GM21737 (cell line): Measurements from ENCODE around the gene JPH2.
"Not testable (repeated sequence)": the region's sequence is repeated elsewhere in the genome, so short reads cannot be mapped to it uniquely, and the experiment has no call there.

Source experiments
- ATAC-seq: cut with Tn5 transposase; IDR thresholded peaks from one replicate; pipeline ENCODE4 v1.9.1; 2021; ENCODE audit warnings: mild to moderate bottlenecking, moderate library complexity; ENCODE audit not compliant: unreplicated experiment

The JPH2 gene

DNA sequence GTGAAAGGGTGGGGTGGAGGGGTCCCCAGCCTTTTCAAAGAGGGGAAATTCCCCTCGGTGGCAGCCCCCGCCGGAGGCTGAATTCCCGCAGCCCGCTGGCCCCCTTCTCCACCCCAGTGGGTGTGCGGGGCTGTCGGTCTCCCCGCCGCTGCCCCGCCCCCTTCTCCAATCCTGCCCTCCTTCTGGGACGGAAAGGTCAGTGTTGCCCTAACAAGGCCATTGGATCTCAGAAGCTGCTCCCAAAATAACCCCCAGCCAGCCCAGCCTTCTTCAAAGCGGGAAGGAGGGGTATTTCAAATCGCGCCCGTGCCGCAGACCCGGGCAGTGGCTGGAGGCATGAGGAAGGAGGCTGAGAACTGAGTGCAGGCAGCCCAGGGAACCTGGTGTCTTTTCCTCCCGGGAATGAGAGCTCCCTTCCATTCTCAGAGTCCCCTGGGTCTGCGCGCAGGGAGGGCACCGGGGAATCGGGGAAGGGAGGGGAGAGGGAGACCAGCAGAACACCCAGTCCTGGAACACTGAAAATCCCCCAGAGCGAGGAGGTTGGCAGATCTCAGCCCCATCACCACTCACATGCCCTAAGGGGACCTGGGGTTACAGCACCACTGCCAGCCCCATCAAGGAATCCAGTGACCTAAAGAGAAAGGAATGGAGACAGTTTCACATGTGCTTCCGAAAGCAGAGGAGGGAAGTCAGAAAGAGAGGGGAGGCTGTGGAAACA, at the start of gene JPH2:
TSS of gene JPH2 (minus strand) at position 135 of the 718 bp plus-strand sequence. CDS start 483 bp downstream, outside the sequence.
- no peak for ATAC-seq

DNA sequence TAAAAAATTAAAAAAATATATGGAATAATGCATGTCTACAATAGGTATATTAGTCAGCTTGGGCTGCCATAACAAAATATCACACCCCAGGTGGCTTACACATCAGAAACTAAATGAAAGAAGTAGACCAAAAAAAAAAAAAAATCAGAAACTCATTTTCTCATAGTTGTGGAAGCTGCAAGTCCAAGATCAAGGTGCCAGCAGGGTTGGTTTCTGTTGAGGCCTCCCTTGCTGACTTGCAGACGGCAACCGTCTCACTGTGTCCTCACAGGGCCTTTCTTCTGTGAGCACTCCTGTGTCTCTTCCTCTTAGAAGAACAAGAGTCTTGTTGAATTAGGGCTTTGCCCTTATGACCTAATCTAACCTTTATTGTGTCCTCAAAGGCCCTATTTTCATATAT, 48.7 kb upstream of the JPH2 start:
- no peak for ATAC-seq

DNA sequence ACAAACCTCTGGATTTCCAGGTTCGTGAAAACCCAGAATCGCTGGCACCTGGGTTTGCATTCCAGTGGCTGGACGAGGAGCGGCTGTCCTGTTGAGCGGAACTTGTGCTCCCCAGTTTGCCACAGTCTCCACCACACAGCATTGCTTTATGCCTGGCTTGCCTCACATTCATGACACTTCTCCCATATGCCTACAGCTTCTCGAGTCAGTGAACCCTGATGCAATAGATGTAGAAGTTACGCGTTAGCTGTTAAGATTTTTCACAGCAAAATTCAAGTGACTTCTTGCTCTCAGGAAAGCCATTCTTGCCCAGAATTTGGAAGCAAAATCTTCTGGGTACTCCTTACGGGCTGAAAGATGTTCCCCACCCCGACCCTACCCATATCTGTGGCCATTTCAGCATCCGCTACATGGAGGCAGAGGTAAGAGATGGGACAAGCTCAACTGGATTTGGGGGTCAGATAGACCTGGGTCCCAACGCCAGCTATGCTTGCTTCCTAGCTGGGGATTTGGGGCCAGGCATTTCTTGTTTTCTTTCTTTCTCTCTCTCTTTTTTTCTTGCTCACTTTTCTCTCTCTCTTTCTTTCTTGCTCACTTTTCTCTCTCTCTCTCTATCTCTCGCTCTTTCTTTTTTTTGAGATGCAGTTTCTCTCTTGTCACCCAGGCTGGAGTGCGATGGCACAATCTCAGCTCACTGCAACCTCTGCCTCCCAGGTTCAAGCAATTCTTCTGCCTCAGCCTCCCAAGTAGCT, 47.8 kb upstream of the JPH2 start:
- no peak for ATAC-seq

DNA sequence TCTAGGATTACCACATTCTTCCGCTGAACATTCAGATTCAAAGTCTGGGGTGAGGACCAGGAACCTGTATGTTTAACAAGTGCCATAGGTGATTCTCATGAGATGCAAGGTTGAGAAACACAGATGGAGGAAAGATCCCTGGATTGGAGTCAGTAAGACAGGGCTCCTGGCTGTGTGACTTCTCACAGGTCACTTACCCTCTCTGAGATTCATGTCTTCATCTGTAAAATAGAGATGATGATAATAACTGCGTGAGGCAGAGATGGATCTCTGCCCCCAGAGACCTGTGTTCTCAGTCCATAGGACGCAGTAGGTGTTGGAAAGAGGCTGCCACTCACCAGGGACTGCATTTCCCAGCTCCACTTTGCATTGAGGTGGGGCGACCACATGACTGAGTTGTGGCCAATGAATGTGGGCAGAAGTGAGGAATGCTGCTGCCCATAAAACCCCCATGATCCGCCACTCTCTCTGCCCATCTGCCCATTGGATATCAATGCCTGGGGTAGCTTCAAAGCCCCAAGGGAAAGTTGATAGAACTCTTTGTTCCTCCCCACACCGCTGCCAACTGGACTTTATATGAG, 46.5 kb upstream of the JPH2 start:
- ATAC-seq: no peak

DNA sequence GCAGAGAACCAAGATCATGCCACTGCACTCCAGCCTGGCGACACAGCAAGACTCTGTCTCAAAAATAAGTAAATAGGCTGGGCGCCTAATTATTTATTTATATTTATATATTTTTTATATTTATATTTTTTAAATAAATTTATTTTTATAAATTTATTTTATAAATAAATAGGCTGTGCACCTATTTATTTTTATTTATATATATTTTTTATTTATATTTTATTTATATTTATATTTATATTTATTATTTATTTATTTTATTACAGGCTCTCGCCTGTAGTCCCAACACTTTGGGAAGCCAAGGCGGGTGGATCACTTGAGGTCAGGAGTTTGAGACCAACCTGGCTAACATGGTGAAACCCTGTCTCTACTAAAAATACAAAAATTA, 45.5 kb upstream of the JPH2 start:
- ATAC-seq: not testable (repeated sequence)

DNA sequence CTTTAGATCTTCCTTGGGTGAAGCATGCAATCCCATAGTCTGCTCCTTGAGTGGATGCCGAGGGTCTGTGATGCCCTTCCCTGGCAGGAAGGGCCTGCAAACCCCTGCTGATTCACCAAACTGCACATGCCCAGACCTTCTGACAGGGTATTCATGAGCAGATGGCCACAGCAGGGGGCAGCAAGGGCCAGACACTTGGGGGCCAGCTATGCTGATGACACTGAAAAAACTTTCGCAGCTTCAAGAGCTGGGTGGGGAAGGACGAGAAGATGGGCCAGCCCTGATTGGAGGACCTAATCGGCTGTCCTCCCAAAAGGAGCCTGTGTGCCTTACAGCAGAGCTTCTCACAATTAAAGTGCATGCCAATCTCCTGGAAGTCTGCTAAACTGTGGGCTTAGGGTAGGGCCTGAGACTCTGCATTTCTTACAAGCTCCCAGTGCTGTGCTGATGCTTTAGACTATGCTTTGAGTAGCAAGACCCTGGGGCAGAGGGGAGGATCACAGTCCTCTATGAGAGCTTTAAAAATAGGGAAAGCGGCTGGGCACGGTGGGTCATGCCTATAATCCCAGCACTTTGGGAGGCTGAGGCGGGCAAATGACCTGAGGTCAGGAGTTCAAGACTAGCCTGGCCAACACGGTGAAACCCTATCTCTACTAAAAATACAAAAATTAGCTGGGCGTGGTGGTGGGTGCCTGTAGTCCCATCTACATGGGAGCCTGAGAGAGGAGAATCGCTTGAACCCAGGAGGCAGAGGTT, 44.9 kb upstream of the JPH2 start:
- ATAC-seq: no peak

DNA sequence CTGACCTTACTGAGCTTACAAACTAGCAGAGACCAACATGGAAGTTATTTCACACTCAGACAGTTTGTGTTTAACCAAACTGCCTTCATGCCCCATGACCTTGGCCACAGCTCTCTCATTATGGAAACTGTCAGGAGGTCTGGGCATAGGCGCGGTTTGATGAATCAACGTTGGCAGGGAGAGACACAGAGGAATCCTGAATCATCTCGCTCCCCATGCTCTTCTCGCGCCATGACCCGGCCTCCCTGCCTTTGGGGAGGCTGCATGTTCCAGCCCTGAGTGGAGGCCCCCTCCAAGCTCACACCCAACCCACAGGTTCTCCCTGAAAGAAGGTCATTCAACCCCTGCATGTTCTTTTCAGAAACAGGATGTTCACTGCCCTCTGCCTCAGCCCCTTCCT, 44.2 kb upstream of the JPH2 start:
- no peak for ATAC-seq

DNA sequence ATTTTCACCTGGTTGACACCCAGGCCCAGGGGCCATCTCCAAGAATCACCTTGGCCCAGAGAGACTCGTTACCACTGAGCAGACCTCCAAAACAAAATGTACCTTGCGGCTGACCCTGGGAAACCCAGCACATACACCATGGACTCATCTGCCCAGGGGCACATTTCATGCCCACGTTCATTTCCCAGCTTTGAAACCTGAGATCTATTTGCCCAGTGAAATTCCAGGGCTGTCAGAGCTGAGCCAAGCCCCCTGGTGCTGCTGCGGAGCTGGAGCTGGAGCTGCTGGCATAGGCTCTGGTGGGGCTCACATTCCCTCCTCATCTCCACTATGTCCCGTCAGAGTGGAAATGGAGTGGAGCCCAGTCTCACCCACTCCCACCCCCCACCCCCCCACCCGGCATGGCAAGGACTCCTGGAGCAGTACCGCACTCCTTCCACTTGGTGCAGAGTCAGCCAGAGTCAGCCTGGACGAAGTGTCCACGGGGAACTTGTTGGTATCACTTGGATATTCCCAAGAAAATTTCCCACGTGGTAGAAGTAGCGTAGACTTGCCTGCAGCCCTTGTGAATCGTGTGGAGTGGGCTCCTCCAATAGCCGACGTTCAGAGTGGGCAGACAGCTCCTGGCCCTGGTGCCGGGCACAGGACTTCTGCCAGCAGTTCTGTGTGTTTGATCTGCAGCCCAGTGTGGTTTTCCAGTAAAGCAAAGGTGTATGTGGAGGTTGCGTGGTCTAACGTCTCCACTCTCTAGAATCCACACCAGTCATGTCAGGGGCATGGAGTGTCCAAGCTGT, 41.7 kb upstream of the JPH2 start:
- ATAC-seq: no peak

DNA sequence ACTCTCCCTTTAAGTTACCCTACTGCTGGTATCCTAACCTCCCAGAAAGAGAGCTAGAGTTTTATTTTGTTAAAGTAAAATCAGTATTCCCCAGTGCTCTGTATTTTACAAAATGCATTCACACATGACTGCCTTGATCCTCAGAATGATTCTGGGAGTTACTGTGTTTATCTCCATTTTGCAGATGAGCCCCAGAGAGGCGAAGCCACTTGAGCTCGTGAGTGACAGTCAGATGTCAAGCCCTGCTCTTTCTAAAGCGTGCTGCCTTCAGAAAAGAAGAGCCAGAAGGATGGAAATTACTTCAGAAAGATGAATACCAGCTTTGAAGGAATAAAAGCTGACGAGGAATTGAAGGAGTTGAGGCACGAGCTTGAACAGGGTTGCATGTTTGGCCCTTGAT, 37.6 kb upstream of the JPH2 start:
- ATAC-seq: no peak

DNA sequence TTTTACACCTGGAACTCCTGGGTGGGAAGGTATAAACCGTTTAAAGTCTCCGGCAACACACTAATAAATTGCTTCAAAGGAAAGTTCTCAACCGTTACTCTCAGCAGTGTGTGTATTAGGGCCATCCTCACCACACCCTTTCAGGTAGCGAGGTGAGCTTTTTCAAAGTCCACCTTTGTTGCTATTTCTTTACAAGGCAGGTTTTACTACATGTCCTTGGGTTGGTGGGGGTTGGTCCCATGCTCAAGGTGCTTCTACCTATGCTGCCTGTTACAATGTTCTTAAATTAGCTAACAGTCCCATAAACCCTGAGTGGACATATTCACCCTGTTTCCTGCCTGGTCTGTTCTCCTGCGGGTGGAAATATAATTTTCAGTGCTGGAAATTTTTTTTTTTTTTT, 36.7 kb upstream of the JPH2 start:
- no peak for ATAC-seq

DNA sequence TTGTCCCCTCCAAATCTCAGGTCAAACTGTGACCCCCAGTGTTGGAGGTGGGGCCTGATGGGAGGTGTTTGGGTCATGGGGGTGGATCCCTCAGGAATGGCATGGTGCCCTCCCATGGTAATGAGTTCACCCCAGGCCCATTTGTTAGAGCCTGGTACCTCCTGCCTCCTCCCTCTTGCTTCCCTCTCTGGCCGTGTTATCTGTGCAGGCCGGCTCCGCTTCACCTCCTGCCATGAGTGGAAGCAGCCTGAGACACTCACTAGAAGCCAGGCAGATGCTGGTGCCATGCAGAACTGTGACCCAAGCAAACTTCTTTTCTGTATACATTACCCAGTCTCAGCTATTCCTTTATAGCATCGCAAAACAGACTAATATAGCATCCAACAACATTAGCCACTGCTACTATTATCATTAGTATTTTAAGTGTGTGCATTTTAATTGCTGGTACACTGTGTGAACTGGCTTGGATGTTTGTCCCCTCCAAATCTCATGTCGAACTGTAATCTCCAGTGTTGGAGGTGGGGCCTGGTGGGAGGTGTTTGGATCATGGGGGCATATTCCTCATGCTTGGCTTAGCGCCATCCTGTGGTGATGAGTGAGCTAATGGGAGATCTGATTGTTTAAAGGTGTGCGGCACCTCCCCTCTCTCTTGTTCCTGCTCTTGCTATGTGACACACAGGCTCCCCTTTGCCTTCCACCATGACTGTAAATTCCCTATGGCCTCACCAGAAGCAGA, 35.8 kb upstream of the JPH2 start:
- ATAC-seq: no peak

DNA sequence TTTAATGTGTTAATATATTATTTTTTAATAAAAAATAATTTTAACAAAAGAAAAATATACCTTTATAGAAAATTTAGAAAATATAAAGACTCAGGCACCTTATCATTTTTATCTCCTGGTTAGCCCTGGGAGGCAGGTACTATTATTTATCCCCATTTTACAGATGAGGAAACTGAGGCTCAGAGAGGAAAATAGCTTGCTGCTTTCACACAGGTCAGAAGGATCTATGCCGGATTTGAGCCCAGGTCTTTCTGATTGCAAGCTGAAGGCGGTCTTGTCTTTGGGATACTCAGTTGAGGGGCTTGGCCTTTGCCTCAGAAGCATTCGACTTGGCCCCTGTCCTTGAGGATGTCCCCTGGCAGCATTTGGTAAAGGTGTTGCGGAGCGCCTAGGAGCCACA, 35.0 kb upstream of the JPH2 start:
- no peak for ATAC-seq

DNA sequence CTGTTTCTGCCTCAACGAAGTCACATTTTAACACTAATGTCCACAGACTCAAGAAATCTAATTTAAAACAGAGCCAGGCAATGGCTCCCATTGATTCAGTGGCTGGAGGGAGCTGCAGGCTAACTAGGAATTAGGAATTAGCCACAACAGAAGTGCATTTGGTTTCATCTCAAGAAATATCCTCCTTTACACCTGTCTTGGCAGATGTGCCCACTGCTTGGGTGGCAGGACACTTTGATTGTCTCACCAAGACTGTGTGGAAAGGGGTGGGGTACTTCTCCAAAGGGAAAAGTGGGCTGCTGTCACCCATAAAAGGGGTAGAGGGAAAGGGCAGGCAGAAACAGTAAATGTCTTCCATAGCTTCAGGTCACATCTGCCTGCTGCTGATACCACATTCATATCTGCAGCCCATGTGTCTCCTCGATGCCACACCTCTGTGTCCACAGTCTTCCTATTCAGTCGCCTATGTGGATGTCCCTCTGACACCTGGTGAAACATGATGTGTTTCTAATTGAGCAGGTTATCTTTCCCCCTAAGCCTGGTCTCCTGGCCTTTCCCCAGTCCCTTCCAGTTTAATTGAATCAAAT, 34.5 kb upstream of the JPH2 start:
- ATAC-seq: no peak

DNA sequence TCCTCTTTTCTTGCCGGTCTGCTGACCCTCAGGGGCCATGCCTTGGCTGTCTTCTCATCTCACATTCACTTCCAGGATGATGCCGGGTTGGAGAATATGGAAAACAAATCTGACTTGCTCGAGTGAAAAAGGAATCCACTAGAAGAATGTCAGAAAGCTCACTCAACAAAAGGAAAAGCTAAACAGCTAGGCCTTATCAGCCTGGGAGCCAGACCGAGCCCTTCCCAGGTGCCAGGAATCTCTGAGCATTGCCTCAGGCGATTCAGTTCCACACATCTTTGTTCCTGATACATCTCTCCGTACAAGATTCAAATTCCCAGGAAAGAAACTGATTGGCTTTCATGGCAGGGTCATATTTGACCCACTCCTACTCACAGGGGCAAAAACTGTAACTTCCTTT, 32.8 kb upstream of the JPH2 start:
- ATAC-seq: no peak

DNA sequence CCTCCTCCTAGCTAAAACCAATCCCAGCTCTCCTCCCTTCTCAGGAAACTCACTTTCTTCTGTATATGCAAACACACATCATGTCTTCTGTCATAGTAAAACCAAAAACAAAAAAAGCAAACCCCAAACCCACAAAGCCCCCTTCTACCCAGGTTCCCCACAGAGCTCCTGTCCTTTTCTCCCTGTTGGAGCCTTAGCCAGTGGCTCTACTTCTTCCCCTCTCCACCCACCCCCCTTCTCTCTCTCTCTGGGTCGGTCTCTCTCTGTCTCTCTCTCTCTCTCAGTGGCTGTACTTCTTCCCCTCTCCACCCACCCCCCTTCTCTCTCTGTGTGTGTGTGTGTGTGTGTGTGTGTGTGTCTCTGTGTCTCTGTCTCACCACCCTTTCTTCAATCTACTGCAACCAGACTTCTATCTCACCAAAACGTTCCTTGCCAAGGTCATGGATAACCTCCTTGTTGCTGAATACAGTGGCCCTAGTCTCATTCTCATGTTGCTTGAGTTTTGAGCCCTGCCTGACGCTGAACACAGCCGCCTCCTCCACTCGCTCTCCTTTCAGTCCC, 32.3 kb upstream of the JPH2 start:
- ATAC-seq: no peak

DNA sequence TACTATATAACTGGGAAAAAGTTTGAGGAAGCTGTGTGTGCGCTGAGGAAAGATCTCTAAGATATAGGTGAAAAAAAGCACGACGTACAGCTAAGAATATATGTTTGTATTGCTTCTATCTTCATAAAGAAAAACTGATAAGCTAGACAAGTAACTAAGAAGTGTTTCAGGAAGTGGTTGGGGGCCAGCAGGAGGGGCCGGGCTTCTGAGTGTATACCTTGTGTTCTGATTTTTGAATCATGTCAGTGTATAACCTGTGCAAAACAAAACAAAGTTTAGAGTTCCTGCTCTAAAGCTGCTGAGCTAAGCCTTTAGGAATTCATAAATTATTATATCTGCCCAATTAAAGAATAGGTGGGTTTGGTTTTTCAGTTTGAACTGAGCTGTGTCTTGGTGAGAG, 31.5 kb upstream of the JPH2 start:
- ATAC-seq: no peak

DNA sequence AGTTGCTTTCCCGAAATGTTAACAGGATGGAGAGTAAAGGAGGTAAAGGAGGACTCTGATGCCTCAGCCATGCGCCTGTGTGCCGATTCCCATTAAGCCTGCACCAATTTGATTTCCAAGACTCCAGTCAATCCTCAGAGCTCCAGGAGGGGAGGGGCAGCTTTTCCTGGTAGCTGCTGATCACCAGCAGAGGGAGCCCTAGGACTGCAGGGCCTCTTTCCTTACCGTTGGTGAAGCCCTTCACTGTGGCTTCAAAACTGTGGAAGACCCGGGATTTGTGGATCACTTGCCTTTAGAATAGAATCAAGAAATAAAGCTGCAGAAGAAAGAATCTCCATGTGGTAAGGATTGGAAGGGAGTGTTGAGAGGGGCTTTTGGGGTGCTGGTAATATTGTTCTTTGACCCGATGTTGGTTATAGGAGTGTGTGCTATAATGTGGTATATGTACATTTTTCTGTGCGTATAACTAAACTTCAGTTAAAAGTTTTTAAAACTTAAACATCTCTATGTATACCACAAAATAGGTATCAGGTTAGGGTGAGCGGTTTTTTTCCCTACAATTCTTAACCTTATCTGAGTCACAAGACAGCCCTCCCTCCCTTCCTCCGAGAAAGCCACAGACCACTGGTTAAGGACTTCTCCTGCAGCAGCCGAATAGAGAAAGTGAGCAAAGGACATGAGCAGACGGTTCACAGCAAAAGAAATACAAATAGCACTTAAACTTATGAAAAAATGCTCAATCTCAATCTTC, 30.5 kb upstream of the JPH2 start:
- ATAC-seq: no peak

DNA sequence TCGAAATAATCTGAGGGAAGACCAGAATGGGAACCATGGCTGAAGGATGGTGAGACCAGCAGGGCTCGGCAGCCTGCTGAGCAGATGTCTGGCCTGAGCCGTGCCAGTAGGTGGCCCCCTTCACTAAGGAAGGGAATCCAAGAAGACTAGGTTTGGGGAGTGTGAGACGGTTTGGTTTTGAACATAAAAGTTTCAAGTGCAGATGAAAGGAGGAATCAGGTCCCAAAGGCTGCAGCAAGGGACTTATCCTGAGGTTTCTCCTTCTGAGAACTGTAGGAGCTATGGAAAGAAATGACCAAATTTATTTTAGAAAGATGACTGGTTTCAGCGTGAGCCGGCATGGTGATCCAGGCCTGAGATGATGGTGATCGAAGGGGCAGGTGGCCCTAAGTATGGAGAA, 28.1 kb upstream of the JPH2 start:
- no peak for ATAC-seq

DNA sequence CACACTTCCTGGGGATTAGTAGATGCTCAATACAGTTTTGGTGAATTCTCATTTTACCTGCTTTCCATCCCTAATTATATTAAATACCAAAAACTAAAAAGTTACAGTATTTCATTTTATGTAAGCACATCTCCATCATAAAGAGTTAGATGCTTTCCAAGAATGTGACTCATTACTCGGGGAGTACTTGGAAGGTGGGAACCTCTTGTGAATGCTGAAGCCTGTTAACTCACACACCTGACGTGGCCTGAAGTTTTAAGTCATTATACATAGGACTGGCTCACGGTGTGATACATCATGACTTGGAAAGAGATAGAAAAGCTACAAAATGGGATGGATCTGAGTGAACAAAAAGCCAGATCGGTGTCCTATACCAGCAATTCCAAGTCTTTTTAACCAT, 25.8 kb upstream of the JPH2 start:
- no peak for ATAC-seq
